ENCODE measurements around the gene ELFN1.
"Not testable (repeated sequence)": the region's sequence is repeated elsewhere in the genome, so short reads cannot be mapped to it uniquely, and the experiment has no call there.

The ELFN1 gene

GRCh38 chr7:1708596-1709251 is 38.6 kb downstream of the ELFN1 start:
- DNase-seq (ENCODE audit: low read depth in 2 of 2) = no peak

DNA sequence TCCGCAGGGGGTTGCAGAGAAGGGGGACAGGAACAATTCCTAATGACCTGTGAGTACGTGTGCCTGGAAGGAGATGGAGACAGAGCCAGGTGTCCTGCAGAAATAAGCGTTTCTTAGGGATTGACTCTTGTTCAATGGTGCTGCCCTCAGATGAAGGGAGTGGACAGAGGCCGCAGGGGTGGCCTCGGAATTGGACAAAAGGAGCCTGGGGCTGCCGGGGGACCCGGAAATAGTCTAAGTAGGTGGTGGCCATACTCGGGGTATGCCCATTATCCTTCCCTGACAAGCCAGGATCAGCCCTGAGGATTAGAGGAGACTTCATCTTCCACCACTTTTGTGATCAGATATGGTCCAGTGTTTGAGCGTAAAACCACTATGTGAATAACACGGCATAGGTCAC is 39.2 kb downstream of the ELFN1 start:
- DNase-seq (ENCODE audit: low read depth in 2 of 2) = no peak

GRCh38 chr7:1709900-1710299 is 39.8 kb downstream of the ELFN1 start:
- no peak for DNase-seq (ENCODE audit: low read depth in 2 of 2)

- DNase-seq (ENCODE audit: low read depth in 2 of 2) = no peak
These were observed 40.9 kb downstream of the ELFN1 start for GRCh38 chr7:1710936-1711335.

GRCh38 chr7:1712907-1713501 is 42.9 kb downstream of the ELFN1 start:
- DNase-seq (ENCODE audit: low read depth in 2 of 2) = no peak

DNA sequence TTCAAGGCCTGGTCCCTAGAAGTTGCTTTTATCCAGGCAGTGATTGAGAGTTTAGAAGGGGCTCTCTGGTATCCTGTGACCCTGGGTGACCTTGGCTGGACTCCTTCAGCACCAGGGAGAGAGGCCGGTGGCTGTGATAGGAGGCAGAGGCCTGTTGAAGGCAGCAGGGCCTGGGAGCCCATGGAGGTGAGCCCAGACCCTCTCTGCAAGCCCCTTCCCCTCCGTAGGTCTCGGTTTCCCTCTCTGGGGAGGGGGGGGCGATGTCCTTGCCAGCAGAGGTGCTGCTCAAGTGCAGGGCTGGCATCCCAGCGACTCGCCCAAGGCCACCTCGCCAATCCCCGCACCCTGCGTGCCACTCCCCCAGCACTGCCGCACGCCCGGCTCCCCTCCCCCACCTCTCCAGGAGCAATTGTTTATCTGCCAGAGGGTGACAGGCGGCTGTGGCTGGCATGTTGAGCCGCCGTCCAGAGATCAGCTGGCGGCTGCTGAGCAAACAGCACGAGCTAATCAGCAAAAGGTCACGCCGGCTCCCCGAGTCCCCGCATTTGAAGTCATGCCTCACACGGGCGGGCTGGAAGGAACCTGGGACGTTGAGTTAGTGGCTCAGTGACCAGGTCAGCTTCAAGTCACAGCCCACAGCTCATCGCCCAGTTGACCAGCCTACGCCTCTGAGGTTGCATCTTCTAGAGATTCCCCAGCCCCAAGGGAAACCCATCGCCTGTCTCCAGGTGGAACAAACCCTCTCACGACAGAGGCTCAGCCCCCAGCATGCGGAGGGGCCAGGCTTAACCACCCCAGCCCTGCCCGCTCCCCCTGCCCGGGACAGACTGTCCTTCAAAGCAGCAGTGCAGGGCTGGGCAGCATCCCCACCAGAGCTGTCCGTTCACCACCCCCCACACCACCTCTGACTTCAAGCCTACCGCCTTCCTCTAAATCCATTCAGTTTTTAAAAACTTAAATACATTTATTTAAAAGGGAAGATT is 43.7 kb downstream of the ELFN1 start:
- no peak for DNase-seq (ENCODE audit: low read depth in 2 of 2)

- no peak for DNase-seq (ENCODE audit: low read depth in 2 of 2)
These were observed 44.7 kb downstream of the ELFN1 start for GRCh38 chr7:1714583-1715330.

DNA sequence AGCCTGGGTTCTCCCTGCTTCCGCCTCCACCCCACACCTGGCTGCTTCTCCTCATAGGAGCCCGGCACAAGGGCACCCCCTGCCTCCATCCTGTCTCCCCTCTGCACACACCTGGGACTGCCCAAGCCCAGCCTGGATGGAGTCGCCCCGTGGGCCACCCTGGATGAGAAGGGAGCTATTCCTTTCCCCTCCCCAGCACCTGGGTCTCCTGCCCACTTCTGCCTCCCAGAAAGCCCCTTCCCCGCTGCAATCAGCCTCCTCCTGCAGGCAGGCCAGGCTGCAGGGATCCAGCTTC is 45.2 kb downstream of the ELFN1 start:
- no peak for DNase-seq (ENCODE audit: low read depth in 2 of 2)

DNA sequence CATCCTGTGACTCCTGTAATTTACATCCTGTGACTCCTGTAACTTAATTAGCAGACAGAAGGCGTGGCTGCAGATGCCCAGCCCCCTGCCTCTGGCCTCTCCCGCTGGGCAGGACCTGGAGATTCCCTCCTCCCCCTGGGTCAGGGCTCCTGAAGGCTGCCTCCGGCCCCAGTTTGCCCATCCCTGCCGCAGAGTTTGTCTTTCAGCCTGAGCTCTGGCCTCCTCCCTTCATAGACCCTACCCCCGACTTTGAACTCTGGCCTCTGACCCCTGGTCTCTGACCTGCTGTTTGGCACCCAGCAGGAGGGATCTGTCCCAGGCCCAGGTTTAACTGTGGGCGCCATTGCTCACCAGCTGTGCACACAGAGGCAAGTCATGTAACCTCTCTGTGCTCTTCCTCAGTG is 45.6 kb downstream of the ELFN1 start:
- no peak for DNase-seq (ENCODE audit: low read depth in 2 of 2)

- peak; percentile 8 to 15 for DNase-seq (ENCODE audit: low read depth in 2 of 2)
These were observed 46.4 kb downstream of the ELFN1 start for GRCh38 chr7:1716263-1717094.

- no peak for DNase-seq (ENCODE audit: low read depth in 2 of 2)
These were observed 47.0 kb downstream of the ELFN1 start for GRCh38 chr7:1717095-1717483.

DNA sequence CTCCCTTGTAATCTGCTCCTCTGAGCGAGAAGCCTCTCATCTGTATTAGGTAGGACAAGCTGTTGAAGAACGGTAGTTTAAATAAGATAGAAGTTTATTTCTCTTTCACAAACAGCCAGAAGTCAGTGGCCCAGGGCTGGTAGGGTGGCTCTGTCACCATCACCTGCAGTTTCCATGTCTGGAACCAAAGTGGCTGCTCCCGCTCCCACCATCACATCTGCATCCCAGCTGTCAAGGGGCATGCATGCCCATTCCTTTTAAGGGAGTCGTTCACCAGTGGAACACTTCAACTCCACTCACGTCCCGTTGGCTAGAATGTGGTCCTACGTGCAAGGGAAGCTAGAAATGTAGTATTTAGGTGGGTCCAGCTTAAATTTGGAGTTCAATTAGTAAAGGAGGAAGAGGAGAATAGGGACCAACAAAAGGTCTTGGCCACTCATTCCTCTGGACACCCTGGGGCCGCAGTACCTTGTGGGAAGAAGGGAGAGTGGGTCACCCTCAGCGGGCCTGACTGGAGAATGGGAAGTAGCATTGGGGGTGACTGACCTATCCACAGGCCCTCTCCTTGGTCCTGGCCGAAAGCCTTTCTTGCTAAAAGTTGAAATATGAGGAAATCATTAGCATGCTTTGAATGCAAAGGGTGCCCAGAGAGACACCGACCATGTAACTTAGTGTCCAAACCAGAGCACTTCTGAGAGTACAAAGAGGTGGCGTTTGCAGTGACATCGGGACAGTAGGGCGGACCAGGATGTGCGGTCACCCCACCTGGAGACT is 48.0 kb downstream of the ELFN1 start:
- no peak for DNase-seq (ENCODE audit: low read depth in 2 of 2)

DNA sequence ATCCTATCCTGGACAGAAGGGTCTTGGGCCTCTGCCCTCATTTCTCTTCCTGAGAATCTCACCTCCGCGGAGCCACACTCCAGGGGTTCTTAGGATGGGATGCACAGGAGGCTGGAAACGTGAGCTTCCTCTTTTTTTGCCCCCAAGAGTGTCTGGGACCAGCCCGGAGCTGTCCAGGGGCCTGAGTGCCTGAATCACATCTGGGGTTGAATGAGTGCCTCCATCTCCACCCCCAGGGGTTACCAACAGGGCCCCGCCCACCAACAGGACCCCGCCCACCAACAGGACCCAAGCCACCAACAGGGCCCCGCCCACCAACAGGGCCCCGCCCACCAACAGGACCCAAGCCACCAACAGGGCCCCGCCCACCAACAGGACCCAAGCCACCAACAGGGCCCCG is 48.8 kb downstream of the ELFN1 start:
- DNase-seq (ENCODE audit: low read depth in 2 of 2) = not testable (repeated sequence)

GRCh38 chr7:1719256-1719655 is 49.2 kb downstream of the ELFN1 start:
- DNase-seq (ENCODE audit: low read depth in 2 of 2) = not testable (repeated sequence)

DNA sequence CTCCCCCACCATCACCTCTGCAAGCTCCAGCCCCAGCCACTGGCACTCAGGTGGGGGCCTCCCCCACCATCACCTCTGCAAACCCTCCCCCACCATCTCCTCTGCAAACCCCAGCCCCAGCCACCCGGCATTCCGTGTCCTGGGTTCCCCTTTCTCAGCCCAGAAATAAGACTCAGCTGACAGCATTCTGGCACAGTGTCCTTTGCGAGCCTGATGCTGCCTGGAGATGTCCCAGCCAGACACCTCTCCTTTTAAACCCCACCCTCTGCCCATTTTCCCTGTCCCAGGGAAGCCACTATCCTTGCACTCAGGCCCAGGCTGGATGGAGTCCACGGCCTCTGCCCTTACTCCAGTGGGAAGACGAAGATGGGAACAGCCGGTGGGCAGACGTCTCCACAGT is 49.8 kb downstream of the ELFN1 start:
- DNase-seq (ENCODE audit: low read depth in 2 of 2) = no peak

DNA sequence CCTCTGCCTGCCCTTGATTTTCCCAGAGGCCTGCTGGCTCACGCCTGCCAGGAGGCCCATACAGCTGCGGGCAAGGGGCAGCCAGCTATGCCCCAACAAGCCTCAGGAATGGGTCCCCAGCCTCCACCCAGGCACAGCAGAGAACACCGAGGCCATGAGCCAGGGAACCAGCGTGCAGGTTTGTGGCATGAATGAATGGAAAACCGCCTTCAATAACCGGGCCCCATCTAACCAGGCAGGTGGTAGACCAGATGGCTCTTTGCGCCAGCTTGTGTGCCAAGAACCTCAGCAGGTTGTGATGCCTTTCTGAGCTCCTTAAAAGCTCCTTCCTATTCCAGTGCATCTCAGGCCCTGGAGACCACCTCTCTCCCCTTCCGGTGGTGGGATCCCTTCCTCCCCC is 50.2 kb downstream of the ELFN1 start:
- no peak for DNase-seq (ENCODE audit: low read depth in 2 of 2)

DNA sequence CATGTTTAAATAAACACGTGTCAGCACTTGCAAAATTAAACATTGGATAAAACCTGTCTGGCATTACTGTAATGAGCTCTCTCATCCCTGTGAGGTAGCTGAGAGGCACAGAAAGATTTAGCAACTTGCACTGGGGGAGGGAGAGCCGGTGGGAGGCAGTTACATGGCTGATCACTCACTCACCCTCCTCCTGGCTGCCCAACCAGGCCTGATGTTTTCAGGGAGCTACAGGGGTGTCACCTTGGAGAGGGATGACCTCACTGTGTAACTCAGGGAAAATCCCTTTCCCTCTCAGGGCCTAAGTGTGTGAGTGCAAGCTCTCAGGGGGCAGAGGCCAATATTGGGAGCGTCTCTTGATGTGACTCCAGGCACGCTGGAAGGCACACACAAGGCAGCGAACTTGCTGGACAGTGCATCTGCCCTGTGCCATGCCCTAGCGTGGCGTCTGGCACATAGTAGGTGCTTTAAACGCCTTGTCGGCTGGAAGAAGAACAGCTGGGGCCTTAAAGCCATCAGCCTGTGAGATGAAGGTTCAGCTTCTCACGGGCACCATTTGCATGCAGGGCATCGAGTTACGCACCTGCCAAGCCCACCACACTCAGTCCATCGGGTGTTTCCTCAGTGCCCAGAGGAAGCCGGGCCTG is 51.1 kb downstream of the ELFN1 start:
- DNase-seq (ENCODE audit: low read depth in 2 of 2) = peak in 1 of 2 experiments; percentile 5

DNA sequence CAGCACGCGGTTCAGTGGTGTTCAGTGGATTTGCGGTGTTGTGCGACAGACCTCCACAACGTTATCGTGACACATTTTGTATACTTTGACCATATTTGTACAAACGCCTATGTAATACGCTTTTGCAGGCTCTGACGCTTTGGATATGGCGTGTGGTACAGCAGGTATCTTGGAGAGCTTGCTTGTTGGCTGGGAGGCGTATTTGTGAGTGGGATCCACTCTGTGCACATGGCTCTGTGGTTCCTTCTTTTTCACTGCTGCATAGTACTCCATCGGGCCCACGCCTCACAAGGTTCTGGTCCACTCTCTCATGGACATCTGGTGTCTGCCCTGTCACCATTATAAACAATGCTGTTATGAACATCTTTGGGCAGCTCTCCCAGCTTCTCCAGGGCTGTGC is 53.2 kb downstream of the ELFN1 start:
- no peak for DNase-seq (ENCODE audit: low read depth in 2 of 2)

GRCh38 chr7:1724118-1724910 is 54.2 kb downstream of the ELFN1 start:
- DNase-seq (ENCODE audit: low read depth in 2 of 2) = no peak

Data from fibroblast of skin of left quadriceps (primary cell).